ENCODE results near the gene DCTN1. TPM values are rescaled to one million over a fixed set of nuclear protein-coding genes. Genes with fewer than 3 reads are reported as not detected.
"Not testable (repeated sequence)": the region's sequence is repeated elsewhere in the genome, so short reads cannot be mapped to it uniquely, and the experiment has no call there.

The DCTN1 gene
- polyA plus RNA-seq, 1 donor: 98.0 TPM

DNA sequence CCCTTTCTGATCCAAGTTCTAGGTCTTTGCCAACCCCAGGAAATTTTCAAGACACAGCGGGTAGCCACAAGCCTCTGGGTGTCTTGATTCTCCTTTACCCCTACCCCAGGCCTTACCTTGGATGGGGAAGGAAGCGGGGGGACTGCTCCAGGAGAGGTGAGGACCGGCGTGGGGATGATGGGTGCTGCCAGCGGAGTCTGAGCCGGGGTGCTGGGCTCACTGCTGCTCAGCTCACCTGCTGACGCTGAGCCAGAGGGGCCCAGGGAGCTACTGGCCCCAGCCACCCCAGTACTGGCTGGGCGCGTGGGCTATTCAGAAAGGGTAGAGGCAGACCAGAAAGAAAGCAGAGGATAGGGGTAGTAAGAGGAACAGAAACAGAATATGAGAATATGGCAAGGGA, 8.7 kb downstream of the DCTN1 start:
- DNase-seq (ENCODE audit: low read depth): no peak

DNA sequence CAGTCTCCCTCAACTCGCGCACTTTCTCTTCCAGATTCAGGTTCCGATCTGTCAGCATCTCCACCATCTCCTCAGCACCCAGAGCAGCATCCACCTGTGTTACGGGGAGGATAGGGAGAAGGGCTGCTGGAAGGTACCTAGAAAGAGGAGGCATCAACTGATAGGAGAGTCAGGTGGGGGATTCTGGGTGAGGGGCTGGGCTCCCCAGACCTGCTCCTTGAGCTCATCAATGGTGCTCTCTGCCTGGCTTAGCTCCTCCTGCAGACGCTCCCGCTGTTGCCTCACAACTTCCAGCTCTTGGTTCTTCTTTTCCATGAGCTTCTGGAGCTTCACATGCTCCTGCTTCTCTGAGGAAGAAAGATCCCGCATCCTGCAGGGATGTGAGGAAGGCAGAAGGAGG, 10.1 kb downstream of the DCTN1 start:
- no peak for DNase-seq (ENCODE audit: low read depth)

DNA sequence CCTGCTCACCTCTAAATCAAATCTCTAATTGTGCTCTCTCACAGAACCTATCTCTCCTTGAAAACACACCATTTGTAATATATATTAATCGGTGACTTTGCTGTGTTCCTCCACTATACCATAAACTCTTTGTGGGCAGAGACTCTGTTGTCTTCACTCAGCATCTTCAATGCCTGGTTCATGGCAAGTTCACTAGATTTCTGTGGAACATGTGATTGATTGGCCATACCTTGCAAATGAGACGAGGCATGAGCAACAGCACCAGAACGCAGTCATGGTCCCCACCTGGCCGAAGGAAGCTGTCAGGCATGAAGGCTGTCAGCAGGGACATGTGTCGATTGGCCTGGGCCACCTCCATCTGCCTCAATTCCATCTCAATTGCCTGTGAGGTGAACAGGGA, 11.6 kb downstream of the DCTN1 start:
- DNase-seq (ENCODE audit: low read depth): no peak

DNA sequence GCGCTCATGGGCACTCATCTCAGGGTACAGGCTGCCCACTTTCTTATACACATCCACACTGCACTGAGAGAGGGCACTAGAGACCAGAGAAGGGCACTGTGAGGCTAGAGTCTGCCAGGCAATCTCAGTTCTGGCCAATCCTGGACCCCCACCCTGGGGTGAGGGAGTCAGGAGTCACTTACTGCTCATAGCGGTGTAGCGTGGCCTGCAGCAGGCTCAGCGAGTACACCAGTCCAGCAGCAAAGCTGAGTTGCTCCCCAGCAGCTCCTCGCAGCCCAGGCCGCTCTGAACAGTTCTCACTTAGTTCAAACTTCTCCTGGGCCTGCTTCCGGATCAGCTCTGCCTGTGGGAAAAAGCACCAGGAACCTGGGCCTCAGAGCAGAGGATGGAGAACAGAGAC, 12.3 kb downstream of the DCTN1 start:
- DNase-seq (ENCODE audit: low read depth): no peak

DNA sequence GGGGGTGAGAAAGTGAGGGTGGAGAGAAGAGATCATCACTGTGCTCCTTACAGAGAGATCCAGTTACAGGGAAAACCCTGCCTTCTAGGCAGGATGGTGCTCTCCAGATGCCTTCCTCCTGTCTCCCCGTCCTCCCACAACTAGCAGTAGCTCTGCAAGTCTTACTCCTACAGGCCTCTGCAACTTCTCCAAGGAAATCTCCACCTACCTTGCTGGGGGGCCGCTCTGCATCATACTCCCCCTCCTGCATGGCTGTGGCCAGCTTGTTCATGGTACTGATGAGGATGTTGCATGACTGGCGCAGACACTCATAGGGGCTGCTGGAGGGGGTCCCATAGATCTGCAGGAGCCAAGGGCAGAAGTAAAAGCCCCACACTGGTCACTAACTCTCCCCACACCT, 14.1 kb downstream of the DCTN1 start:
- no peak for DNase-seq (ENCODE audit: low read depth)

DNA sequence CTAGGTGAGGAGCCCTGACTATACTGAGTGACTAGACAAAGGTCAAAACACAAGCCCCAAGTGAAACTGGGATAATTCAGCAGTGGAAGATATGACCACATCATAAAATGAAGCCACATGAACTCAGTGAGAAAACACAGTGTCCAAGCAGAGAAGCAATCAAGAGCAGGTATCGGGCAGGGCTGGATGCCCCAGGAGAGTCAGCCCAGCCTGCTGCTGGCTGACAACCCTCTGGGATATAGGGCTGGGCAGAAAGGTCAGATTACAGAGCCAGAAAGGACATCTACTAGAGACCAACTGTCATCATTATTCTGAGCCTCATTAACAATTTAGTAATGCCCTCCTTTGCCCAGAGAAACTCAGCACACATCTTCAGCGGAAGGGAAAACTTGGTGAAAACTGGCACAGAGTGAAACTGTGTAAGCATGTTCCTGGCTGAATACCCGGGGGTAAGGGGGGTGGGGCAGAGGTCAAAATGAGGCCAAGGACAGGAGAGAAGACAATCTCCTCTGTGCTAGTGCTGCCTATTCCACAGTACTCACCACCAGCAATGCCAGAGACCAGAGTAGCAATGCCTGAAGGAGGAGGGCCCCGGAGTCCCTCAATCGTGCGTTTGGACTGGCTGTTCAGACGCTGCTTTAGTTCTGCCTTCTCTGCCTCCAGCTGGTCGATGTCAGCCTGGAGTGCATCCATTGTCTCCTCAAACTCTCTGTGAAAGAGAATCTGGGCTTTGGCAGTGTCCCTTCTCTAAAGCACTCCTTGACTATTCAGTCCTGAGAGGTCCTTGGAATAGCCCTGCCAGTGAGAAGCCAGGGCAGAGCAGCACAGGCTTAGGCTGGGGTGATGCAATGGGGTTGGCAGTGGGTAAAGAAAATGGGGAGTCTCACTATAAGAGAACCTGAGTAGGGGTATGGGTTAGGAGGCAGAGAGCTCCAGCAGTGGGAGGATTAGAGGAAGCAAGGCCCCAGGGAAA, 15.3 kb downstream of the DCTN1 start:
- no peak for DNase-seq (ENCODE audit: low read depth)

DNA sequence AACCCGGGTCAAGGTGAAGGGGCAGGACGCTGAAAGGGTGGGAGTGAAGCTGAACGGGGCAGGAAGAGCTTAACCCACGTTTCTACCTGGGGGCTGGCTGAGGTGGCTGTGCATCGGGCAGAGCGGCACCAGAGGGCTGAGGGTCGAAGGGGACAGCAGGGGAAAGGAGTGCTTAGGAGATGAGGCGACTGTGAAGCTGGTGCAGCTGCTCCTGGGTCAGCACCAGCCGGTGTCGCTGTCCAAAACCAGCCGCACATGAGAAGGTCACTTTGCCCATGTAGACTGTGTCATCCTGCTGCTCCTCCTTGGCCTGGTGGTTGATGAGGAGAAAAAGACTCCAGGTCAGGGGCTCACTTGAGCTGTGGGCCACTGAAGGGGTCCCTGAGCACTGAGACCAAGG, 18.8 kb downstream of the DCTN1 start:
- DNase-seq (ENCODE audit: low read depth): no peak

DNA sequence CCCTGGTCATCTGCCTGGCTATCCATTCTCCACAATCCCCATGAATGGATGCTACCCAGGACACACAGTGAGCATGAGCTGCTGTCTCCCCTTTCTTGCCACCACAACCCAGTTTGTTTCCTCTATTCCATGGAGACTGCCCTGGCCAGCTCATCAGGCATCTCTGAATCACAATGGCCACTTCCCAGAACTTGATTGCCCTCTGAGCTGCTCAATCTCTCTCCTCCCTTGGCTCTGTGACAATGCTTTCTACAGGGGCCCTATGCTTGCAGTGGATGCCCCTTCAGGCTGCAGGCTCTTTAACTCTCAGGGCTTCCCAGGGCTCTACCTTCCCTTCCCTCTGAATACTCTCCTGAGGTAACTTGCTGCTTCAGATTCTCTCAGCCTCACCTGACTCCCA, 22.5 kb downstream of the DCTN1 start:
- no peak for DNase-seq (ENCODE audit: low read depth)

DNA sequence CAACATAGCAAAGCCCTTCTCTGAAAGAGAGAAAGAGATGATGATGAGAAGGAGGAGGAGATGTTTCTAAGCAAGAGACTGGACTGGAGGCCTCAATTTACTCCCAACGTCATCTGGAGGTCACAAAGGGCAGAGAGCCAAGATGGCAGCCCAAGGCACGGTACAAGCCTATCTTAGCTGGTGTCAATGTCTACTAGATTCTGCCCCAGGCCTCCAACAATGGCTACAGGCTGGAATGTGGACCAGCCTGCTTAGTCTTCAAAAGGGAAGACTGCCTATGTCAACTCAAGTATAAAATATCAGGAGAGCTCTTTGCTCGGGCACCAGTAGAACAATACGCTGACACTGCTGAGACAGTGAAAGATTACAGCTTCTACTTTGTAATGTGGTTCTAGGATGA, 30.2 kb downstream of the DCTN1 start:
- DNase-seq (ENCODE audit: low read depth): no peak

DNA sequence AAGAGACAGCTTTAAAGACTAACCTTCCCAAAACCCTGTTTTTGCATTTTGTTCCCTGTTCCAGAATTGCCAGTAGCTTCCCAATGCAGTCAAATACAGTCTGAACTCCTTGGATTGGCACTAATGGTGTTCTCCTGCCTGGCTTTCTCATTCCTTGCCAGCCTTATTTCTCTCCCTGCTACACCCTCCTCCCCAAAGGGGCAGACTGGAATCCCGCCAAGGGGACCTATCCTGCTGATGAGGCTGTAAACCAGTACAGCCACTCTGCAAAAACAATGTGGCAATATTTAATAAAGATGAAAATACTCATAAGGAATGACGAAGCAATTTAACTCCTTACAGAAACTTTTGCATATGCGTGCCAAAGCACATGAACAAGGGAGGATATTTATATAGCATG, 32.4 kb downstream of the DCTN1 start:
- no peak for DNase-seq (ENCODE audit: low read depth)

DNA sequence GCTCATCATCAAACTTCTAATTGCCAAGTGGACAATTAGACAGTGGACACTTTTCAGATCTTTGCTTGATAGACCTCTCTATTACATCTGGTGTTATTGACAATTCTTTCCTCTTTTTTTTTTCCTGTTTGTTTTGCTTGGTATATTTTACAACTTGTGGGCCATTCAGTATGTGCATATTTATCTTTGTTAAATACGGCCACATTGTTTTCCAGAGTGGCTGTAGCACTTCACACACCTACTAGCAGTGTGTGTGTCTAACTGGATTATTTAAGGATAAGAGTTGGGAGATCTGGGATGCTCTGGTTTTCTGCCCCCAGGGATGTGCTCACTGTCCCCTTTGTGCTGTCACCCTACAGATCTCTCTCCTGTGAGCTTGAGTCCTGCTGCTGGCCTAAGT, 32.8 kb downstream of the DCTN1 start:
- DNase-seq (ENCODE audit: low read depth): no peak

DNA sequence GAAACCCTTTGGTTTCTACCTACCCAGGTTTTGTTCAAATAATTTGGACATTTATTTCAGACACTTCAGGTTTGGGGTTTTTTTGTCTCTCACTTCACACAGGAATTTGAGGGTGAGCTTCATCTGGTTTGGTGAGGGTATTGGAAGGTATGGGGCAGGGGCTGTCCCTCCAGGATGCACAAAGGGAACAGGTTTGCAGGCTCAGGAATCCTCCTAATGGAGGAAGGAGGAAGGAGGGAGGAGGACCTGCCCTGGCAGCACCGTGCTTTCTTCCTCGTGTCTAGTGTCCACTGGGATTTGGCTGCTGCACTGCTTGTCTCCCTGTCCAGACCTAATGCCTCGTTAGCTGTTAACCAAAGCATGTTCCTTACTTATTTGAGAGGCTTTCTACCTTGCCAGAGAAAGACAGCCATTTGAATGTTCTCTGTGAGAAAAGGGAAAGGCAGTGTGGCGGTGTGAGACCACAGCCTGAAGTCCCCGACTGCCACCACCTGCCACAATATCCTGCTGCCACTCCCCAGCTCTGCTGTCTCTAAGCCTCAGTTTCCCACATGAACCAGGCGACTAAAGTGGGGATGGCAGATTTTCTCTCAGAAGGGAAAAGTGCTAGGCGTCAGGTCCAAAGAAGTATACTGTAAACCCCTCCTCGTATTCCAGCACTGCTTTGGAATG, 34.7 kb downstream of the DCTN1 start:
- no peak for DNase-seq (ENCODE audit: low read depth)

DNA sequence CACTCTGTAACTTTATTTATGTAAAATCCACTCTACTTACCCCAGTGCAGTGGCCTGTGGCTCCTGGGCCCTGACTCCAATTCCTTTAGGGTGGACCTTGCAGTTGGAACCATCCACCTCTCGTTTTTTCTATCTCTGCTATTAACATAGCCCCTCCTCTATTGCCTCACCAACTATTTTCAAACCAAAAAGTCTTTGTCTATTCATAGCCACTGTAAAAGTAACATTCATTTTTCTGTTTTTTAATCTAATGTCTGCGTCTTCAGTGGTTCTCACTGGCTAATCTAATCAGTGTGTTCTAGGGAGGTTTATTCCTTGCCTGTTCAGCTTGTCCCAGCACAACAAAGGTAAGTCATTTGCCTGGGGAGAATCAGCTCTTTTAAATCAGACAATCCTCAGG, 36.8 kb downstream of the DCTN1 start, which contains the start of gene SLC4A5:
Gene SLC4A5 (minus strand): TSS at position 101 of the 400 bp plus-strand sequence. CDS start 28,393 bp downstream, outside the sequence.
- no peak for DNase-seq (ENCODE audit: low read depth)

DNA sequence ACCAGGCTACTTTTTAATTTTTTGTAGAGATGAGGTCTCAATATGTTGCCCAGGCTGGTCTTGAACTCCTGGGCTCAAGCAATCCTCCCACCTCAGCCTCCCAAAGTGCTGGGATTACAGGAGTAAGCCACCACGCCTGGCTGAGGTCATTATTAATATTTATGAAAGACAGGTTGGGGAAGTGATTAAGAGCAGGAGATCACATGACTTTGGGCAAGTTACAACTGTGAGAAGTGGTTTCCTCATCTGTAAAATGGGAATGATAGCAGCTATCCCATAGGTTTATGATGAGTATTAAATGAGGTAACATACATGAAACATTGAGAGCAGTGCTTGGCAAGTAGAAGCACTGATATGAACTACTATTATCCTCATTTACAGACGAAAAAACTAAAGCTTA, 43.9 kb downstream of the DCTN1 start:
- DNase-seq (ENCODE audit: low read depth): not testable (repeated sequence)

DNA sequence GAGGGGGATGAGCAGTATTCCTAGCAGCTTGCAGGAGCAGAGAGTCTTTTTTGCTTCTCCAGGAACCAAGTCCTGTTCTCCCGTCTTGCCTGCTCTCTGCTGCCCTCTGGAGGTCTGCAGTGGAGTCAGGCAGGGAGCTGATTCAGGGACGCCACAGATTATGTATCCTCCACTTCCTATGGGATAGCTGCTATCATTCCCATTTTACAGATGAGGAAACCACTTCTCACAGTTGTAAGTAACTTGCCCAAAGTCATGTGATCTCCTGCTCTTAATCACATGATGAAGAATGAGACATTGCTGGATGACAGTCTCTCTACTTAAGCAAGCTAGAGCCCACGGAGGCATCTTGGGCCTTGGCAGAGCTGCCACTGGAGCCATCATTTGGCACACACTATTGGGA, 45.2 kb downstream of the DCTN1 start:
- DNase-seq (ENCODE audit: low read depth): peak; percentile 63

DNA sequence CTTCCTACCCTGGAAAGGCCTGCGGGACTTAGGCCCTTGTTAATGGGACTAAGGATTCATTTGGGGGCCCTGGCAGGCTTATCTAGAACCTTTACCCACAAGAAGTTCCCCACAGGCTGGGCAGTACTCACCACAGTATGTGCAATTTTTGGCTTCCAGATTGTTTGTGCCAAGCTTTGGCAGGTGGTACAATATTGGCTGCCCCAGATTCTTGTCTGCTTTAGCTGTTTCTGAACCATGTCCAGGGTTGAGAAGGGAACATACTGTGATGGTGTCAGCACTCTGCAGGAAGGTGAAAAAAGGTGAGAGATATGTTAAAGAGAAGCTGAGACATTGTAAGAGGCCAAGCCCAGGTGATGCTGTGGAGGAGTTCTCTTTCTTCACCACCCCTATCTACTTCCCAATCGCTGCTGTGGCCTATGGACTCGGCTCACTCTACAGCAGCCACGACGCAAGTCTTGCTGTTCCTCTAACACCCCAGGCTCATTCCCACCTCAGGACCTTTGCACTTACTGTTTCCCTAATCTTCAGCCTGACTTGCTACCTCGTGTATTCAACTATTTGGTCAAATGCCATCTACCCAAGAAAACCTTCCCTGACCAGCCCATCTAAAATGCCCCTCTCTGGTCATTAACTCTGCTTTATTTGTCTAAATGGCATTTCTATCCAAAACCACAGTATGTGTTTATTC, 46.1 kb downstream of the DCTN1 start:
- DNase-seq (ENCODE audit: low read depth): no peak

DNA sequence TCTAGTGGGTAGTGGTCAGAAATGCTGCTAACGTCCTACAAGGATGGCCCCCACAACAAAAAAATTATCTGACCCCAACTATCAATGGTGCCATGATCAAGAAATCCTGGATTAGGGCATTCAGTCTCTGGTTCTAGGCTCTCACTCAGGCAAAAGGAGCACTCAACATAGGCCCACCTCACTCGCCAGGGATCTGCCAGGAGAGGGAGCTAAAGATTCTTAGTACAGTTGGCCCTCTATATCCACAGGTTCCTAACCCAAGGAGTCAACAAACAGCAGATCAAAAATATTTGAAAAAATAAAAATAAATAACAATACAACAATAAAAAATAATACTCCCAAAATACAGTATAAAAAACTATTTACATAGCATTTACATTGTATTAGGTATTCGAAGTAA, 46.9 kb downstream of the DCTN1 start:
- no peak for DNase-seq (ENCODE audit: low read depth)

DNA sequence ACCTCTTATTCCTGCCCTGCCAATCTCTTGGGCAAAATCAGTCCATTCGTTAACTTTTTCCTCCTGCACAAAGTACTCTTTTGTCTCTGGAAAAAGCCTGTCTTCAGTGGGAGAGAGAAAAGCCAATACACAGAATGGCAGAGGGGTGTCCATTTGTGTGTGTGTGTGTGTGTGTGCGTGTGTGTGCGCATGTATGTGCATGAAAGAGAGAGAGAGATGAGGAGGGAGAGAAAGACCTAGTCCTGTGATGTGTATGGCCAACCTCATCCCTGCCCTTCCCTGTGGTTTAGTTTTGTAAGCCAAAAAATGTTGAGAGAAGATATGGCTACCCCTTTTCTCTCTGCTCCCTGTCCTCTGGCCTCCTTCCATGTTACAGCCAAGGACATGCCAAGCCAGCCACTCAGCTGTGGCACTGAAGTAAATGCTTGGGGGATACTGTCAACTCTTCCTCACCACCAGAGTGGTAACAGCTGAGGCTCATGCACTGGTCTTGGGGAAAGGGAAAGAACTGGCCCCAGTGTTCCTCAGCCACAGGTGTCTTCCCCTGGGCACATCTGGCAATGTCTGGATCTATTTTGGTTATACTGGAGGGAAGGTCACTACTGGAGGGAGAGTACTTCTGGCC, 47.4 kb downstream of the DCTN1 start:
- DNase-seq (ENCODE audit: low read depth): no peak

DNA sequence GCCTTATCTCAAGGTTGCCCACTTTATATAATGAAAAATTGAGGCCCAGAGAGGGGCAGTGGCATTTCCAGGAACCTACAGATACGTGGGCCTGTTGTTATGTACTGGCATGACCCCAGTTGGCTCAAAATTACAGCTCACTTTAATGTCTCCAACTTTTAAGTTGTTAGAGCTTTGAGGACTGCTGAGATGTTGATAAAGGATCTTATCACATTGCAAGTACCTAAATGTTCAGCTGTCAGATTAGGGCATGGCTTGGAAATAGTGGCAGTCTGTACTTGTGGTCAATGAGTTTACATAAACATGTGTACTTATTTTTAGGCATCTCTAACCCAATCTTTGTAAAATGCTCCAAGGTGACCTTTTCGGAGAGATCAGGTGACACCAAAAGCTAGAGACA, 51.5 kb downstream of the DCTN1 start:
- DNase-seq (ENCODE audit: low read depth): no peak

DNA sequence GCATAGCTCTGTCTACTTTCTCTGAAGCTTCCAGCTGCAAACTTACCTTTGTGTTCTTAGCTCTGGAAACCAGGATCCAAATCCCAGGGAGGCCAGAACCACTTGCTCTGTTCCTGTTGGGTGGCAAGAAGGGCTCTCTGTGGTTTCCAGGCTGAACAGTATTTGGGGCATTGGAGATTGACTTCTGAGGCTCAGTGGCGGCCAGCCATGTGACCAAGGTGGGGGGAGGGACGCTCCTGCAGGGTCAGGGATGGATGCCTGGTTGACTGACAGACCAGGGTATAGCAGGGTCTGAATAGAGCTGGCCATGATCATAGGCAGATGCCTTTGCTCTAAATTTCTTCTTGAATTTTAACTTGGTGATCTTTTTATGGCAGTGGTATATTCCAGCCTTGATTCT, 52.0 kb downstream of the DCTN1 start:
- DNase-seq (ENCODE audit: low read depth): no peak

DNA sequence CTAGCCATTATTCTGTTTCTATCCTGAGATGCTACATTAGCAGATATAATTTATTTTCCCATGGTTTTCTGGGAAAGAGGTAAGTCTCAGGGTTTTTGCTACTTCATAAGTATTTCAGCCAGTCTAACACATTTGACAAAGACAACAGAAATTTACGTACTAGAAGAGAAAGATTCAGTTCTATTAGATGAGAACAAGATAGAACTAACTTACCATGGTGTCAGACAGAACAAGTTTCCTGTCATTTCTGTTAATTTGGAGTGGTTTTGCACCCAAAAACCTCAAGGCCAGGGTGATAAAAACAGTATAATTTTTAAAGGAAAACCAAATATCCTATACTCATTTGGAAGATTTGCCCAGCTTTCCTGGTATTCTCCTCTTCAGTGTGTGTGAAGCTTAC, 52.5 kb downstream of the DCTN1 start:
- no peak for DNase-seq (ENCODE audit: low read depth)

DNA sequence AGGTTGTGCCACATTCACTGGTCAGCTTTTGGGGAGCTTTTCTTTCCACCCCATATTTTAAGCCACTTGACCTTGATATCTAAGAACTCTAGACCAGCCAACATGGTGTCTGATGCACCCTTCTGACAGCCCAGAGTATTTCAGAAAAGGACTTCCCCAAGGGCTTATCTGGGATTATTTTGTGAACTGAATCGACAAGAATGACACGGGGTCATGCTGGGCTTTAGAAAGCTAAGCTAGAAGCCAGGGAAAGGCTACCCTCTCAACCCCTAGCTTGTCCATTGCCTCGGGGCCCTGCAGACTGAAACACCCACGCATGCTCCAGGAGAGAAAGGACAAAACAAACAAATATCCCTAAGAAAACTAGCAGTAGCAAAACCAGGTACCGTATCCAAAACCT, 52.9 kb downstream of the DCTN1 start:
- no peak for DNase-seq (ENCODE audit: low read depth)

Data from forelimb muscle (tissue), 1 donor.